SK-N-SH (cell line): ENCODE data around the gene MPV17L2. TPM values are rescaled to one million over a fixed set of nuclear protein-coding genes. Genes with fewer than 3 reads are reported as not detected.

Experiments
- CTCF ChIA-PET: fragments of 300-600, 350-600 bp; formaldehyde crosslinking; extraction: SDS; loops from one replicate; lab custom pipeline; 2021; lab: Yijun Ruan, JAX
- POLR2A ChIA-PET: fragments of 350-600 bp; sonication (Branson Sonifier 250); formaldehyde crosslinking; extraction: SDS; loops from one replicate; lab custom pipeline; 2020; ENCODE audit warnings: antibody characterized with exemption, inconsistent platforms; lab: Yijun Ruan, JAX
- DNase-seq: peaks from one replicate; pipeline ENCODE4 v3.0.0; 2012
- H2AFZ ChIP-seq: fragments of 200-600 bp; sonication (generic); 2 replicates; pipeline ENCODE4 v1.8.1; 2016; ENCODE audit warnings: antibody characterized with exemption, mild to moderate bottlenecking, low read depth
- H3F3A ChIP-seq: fragments of 200-600 bp; sonication (generic); replicated peaks from 2 replicates; pipeline ENCODE3; 2016; ENCODE audit warnings: antibody characterized with exemption, mild to moderate bottlenecking; ENCODE audit not compliant: insufficient read depth
- H3K27ac ChIP-seq, 2 experiments: fragments of 200-500 bp in 1 of 2; fragments of 200-600 bp in 1 of 2; sonication (Bioruptor generic) in 1 of 2; sonication (generic), shearing (Covaris generic) in 1 of 2; 2 replicates each; pipeline versions ENCODE4 v1.5.1 to v1.6.1; 2014 to 2016; ENCODE audit warnings: low read depth in 2 of 2, inconsistent platforms in 1 of 2, low read length in 1 of 2, mild to moderate bottlenecking in 1 of 2, mixed read lengths in 1 of 2
- H3K27me3 ChIP-seq: fragments of 200-600 bp; sonication (generic), shearing (Covaris generic); 2 replicates; pipeline ENCODE4 v1.6.1; 2016; ENCODE audit warnings: mixed run types; ENCODE audit not compliant: insufficient read depth
- H3K36me3 ChIP-seq, 2 experiments: fragments of 200-500 bp in 1 of 2; fragments of 200-600 bp in 1 of 2; sonication (Bioruptor generic) in 1 of 2; sonication (generic) in 1 of 2; replicated peaks in 1 of 2; 2 replicates each; pipeline versions ENCODE3 to v1.5.1; 2014 to 2016; ENCODE audit warnings: low read length in 1 of 2, mild to moderate bottlenecking in 1 of 2; ENCODE audit not compliant: insufficient read depth in 2 of 2, control insufficient read depth in 1 of 2
- H3K4me1 ChIP-seq, 2 experiments: fragments of 200-500 bp in 1 of 2; fragments of 200-600 bp in 1 of 2; sonication (Bioruptor generic) in 1 of 2; sonication (generic), shearing (Covaris generic) in 1 of 2; 2 replicates each; pipeline versions ENCODE4 v1.5.1 to v1.6.1; 2014 to 2016; ENCODE audit warnings: low read depth in 1 of 2, low read length in 1 of 2, mixed run types in 1 of 2; ENCODE audit not compliant: insufficient read depth in 2 of 2, control insufficient read depth in 1 of 2
- H3K4me2 ChIP-seq: fragments of 200-600 bp; sonication (generic), shearing (Covaris generic); 2 replicates; pipeline ENCODE4 v1.6.1; 2017; ENCODE audit warnings: mixed run types
- H3K4me3 ChIP-seq, 2 experiments: fragments of 200-500 bp in 1 of 2; fragments of 200-600 bp in 1 of 2; sonication (Bioruptor generic) in 1 of 2; sonication (generic), shearing (Covaris generic) in 1 of 2; 2 replicates each; pipeline versions ENCODE4 v1.5.1 to v1.8.1; 2014 to 2016; ENCODE audit warnings: low read depth in 2 of 2, inconsistent platforms in 1 of 2, low read length in 1 of 2, mild to moderate bottlenecking in 1 of 2, mixed read lengths in 1 of 2, moderate library complexity in 1 of 2
- H3K79me2 ChIP-seq: fragments of 200-600 bp; sonication (generic); 2 replicates; pipeline ENCODE4 v1.8.1; 2017; ENCODE audit warnings: mild to moderate bottlenecking; ENCODE audit not compliant: insufficient read depth
- H3K9ac ChIP-seq: fragments of 200-600 bp; sonication (generic); 2 replicates; pipeline ENCODE4 v1.6.1; 2017; ENCODE audit warnings: mixed run types
- H3K9me2 ChIP-seq: fragments of 200-600 bp; sonication (generic); 2 replicates; pipeline ENCODE4 v1.6.1; 2017; ENCODE audit warnings: mixed run types
- H3K9me3 ChIP-seq: fragments of 200-600 bp; sonication (generic); 2 replicates; pipeline ENCODE4 v1.6.1; 2017; ENCODE audit warnings: mixed run types, mild to moderate bottlenecking, moderate library complexity
- H4K20me1 ChIP-seq: fragments of 200-600 bp; sonication (generic); 2 replicates; pipeline ENCODE4 v1.6.1; 2017; ENCODE audit warnings: mild to moderate bottlenecking, mixed run types; ENCODE audit not compliant: insufficient read depth
- CTCF ChIP-seq: fragments of 200-600 bp; sonication (generic); IDR thresholded peaks from 2 replicates; pipeline ENCODE4 v1.6.1; 2017; ENCODE audit warnings: antibody characterized with exemption, mild to moderate bottlenecking, moderate library complexity
- EP300 ChIP-seq, 2 experiments: IDR thresholded peaks; 2 replicates each; pipeline versions ENCODE4 v1.4.0 to v1.6.1; 2012; ENCODE audit warnings: borderline replicate concordance in 1 of 2, low read depth in 1 of 2, low read length in 1 of 2
- EZH2phosphoT487 ChIP-seq: fragments of 200-600 bp; sonication (generic); IDR thresholded peaks from 2 replicates; pipeline ENCODE4 v1.6.1; 2017; ENCODE audit warnings: low read depth, mixed run types, mild to moderate bottlenecking, antibody characterized with exemption, moderate library complexity, borderline replicate concordance
- FOSL2 ChIP-seq: IDR thresholded peaks from 2 replicates; pipeline ENCODE4 v1.4.0; 2012; ENCODE audit warnings: low read depth, mild to moderate bottlenecking, moderate library complexity, borderline replicate concordance
- FOXJ3 ChIP-seq: sonication (generic); formaldehyde crosslinking; IDR thresholded peaks from 2 replicates; pipeline ENCODE4 v1.5.1; 2020; ENCODE audit warnings: mild to moderate bottlenecking, missing genetic modification reagents
- FOXM1 ChIP-seq: IDR thresholded peaks from 2 replicates; pipeline ENCODE4 v1.4.0; 2012; ENCODE audit warnings: low read depth, mild to moderate bottlenecking
- GATA2 ChIP-seq: sonication (generic); formaldehyde crosslinking; IDR thresholded peaks from 2 replicates; pipeline ENCODE4 v1.5.0; 2020; ENCODE audit warnings: mild to moderate bottlenecking, missing genetic modification reagents
- IRF3 ChIP-seq: fragments of 150-350 bp; IDR thresholded peaks from 2 replicates; pipeline ENCODE4 v1.6.1; 2016; ENCODE audit warnings: mild to moderate bottlenecking, low read depth, low read length
- MAX ChIP-seq: IDR thresholded peaks from 2 replicates; pipeline ENCODE4 v1.4.0; 2012; ENCODE audit warnings: low read depth
- MEF2A ChIP-seq: IDR thresholded peaks from 2 replicates; pipeline ENCODE4 v1.4.0; 2012; ENCODE audit warnings: low read depth, borderline replicate concordance
- NFIC ChIP-seq: IDR thresholded peaks from 2 replicates; pipeline ENCODE4 v1.4.0; 2012; ENCODE audit warnings: borderline replicate concordance
- NRF1 ChIP-seq: IDR thresholded peaks from 2 replicates; pipeline ENCODE4 v1.6.1; 2012; ENCODE audit warnings: low read depth, mild to moderate bottlenecking, low read length
- POLR2AphosphoS5 ChIP-seq: IDR thresholded peaks from 2 replicates; pipeline ENCODE4 v1.6.1; 2012; ENCODE audit warnings: low read depth, low read length
- RAD21 ChIP-seq: IDR thresholded peaks from 2 replicates; pipeline ENCODE4 v1.6.1; 2012; ENCODE audit warnings: mild to moderate bottlenecking, low read length
- RCOR1 ChIP-seq: fragments of 150-350 bp; IDR thresholded peaks from 2 replicates; pipeline ENCODE4 v1.6.1; 2017; ENCODE audit warnings: antibody characterized with exemption, low read length
- REST ChIP-seq: IDR thresholded peaks from 2 replicates; pipeline ENCODE4 v1.6.1; 2012; ENCODE audit warnings: mild to moderate bottlenecking, low read depth, low read length, moderate library complexity
- RFX5 ChIP-seq: IDR thresholded peaks from 2 replicates; pipeline ENCODE4 v1.6.1; 2012; ENCODE audit warnings: mild to moderate bottlenecking, improper control_type of control experiment, low read length
- SIN3A ChIP-seq: IDR thresholded peaks from 2 replicates; pipeline ENCODE4 v1.6.1; 2012; ENCODE audit warnings: low read depth, mild to moderate bottlenecking, low read length, moderate library complexity, borderline replicate concordance
- USF2 ChIP-seq: fragments of 150-350 bp; IDR thresholded peaks from 2 replicates; pipeline ENCODE4 v1.6.1; 2017; ENCODE audit warnings: antibody characterized with exemption, low read length, low read depth, borderline replicate concordance
- YY1 ChIP-seq: IDR thresholded peaks from 2 replicates; pipeline ENCODE4 v1.4.0; 2012; ENCODE audit warnings: low read depth, mild to moderate bottlenecking
- WGBS: methylation state at CpG from one replicate; pipeline ENCODE4 v1.1.6; 2017; ENCODE audit warnings: low lambda C conversion rate; 5-methylcytosine and 5-hydroxymethylcytosine counted together
- polyA plus RNA-seq, 3 experiments: library from polyadenylated mRNA; depleted of rRNA; stranded (reverse); fragments of >200 nt; gene quantifications; 2 replicates each; pipeline ENCODE4 v1.2.3, GENCODE V29; 2012

MPV17L2 gene
- polyA plus RNA-seq, 1 of the 3 experiments (the other 2 are of a cell fraction), result 17.5 TPM

GRCh38 chr19:18198374-18198773, 5.4 kb downstream of the MPV17L2 start:
- TF ChIP-seq USF2 (no peak), FOXJ3 (no peak), IRF3 (no peak)
- TF ChIP-seq, all 33 proteins: peak for 0
- ChIA-PET POLR2A (no interaction called here), CTCF (interaction anchor here (1.4 to 20.7 kb wide), 2 partner anchors 57 to 81 kb away, joined by 4 to 505 read pairs; a partner anchor contains a TSS)
- Histone ChIP-seq H4K20me1 (peaks cover 8% of the 10 kb centered on the region; the same call in 1 of the 2 replicates), H3K36me3 (peaks cover 0 to 8% of the 10 kb centered on the region in 2 experiments), H3K9me3 (no peaks in the 10 kb centered on the region), H3K4me2 (no peak overlapping the region), H3K9me2 (no peaks in the 10 kb centered on the region), H3K79me2 (peaks cover 9% of the 10 kb centered on the region; the same call in 1 of the 2 replicates), H3K4me3 (no peak overlapping the region), H3K27me3 (no peaks in the 10 kb centered on the region), H3K9ac (no peak overlapping the region), H3F3A (no peaks in the 10 kb centered on the region), H2AFZ (no peak overlapping the region), H3K27ac (no peak overlapping the region), H3K4me1 (peaks cover 9 to 34% of the 10 kb centered on the region in 2 experiments; a peak in 2 of 4 replicates)
- WGBS, result 87% methylated on average over 6 of the region's 6 CpGs
- DNase-seq, result no peak

GRCh38 chr19:18202397-18202777, 9.4 kb downstream of the MPV17L2 start:
- Histone ChIP-seq H3K9me2 (no peaks in the 10 kb centered on the region), H3K79me2 (no peaks in the 10 kb centered on the region), H2AFZ (no peak overlapping the region), H4K20me1 (no peaks in the 10 kb centered on the region), H3K36me3 (peaks cover 0 to 5% of the 10 kb centered on the region in 2 experiments), H3F3A (no peaks in the 10 kb centered on the region), H3K4me2 (no peak overlapping the region; the same call in 1 of the 2 replicates), H3K9ac (no peak overlapping the region), H3K27me3 (no peaks in the 10 kb centered on the region), H3K27ac (no peak overlapping the region), H3K4me1 (peaks cover 4 to 17% of the 10 kb centered on the region in 2 experiments; a peak in 2 of 4 replicates), H3K9me3 (no peaks in the 10 kb centered on the region), H3K4me3 (peak overlapping the region; percentile 71 to 82; a peak in 2 of 4 replicates)
- CTCF ChIA-PET, result interaction anchor here (0.6 to 20.7 kb wide), 9 partner anchors 10 to 195 kb away, joined by 3 to 505 read pairs (median 6); partner anchors contain the start of genes ARRDC2, JUND, MPV17L2 and PDE4C
- POLR2A ChIA-PET, result interaction anchor here (1.0 to 2.1 kb wide), 2 partner anchors 10 kb away, joined by 3 to 5 read pairs; partner anchors contain the start of gene MPV17L2
- DNase-seq, result no peak
- 91% methylated on average over 16 of the region's 24 CpGs for WGBS
- TF ChIP-seq YY1 (no peak), MEF2A (no peak), MAX (no peak), FOXM1 (no peak), SIN3A (no peak), CTCF (no peak), NFIC (no peak), RCOR1 (no peak), EZH2phosphoT487 (no peak), EP300 (IDR thresholded peaks at IDR 0.05; ENCODE audit: borderline replicate concordance in 1 of 2, low read depth in 1 of 2, low read length in 1 of 2) (no peak), RFX5 (no peak), REST (no peak), GATA2 (CRISPR knock-in tag) (no peak), FOSL2 (no peak), RAD21 (no peak), POLR2AphosphoS5 (no peak), NRF1 (no peak)
